K562 (cell line): ENCODE data around the gene CD46. TPM values are rescaled to one million over a fixed set of nuclear protein-coding genes. Genes with fewer than 3 reads are reported as not detected.

Experiments
- ADNP ChIP-seq: fragments of 200-800 bp; sonication (Bioruptor generic); IDR thresholded peaks from 2 replicates; pipeline ENCODE4 v1.6.1; 2016; ENCODE audit warnings: missing genetic modification characterization, missing compliant biosample characterization
- DIDO1 ChIP-seq: fragments of 450-650 bp; IDR thresholded peaks from 2 replicates; pipeline ENCODE4 v1.6.1; 2016; ENCODE audit warnings: low read depth, missing biosample characterization, missing genetic modification characterization
- EP400 ChIP-seq: fragments of 450-650 bp; IDR thresholded peaks from 2 replicates; pipeline ENCODE4 v1.6.1; 2017; ENCODE audit warnings: antibody characterized with exemption, mild to moderate bottlenecking, moderate library complexity
- NFRKB ChIP-seq: fragments of 450-650 bp; IDR thresholded peaks from 2 replicates; pipeline ENCODE4 v1.6.1; 2016; ENCODE audit warnings: low read depth
- POLR3G ChIP-seq: IDR thresholded peaks from 2 replicates; pipeline ENCODE4 v1.6.1; 2011; ENCODE audit not compliant: insufficient read length, insufficient replicate concordance; ENCODE audit errors: extremely low read depth
- RNF2 ChIP-seq: sonication (generic); IDR thresholded peaks from 2 replicates; pipeline ENCODE4 v1.6.1; 2016
- TRIM24 ChIP-seq, 2 experiments: fragments of 450-650 bp; IDR thresholded peaks; 2 replicates each; pipeline ENCODE4 v1.6.1; 2016
- ZC3H11A ChIP-seq: IDR thresholded peaks from 2 replicates; pipeline ENCODE4 v1.6.1; 2012; ENCODE audit warnings: low read depth, low read length, improper control_type of control experiment
- ZNF121 ChIP-seq: sonication (generic); formaldehyde crosslinking; conservative IDR thresholded peaks from 2 replicates; pipeline ENCODE4 v1.8.0; 2022; ENCODE audit warnings: missing genetic modification reagents
- ZNF584 ChIP-seq: fragments of 200-800 bp; sonication (Bioruptor generic); IDR thresholded peaks from 2 replicates; pipeline ENCODE4 v1.6.1; 2016; ENCODE audit warnings: low read depth, mild to moderate bottlenecking, missing genetic modification characterization, missing compliant biosample characterization
- ZNF785 ChIP-seq: fragments of 250-450 bp; sonication (Bioruptor Pico); IDR thresholded peaks from 2 replicates; pipeline ENCODE4 v1.4.0; 2020; ENCODE audit warnings: mild to moderate bottlenecking
- polyA plus RNA-seq, 8 experiments: library from polyadenylated mRNA; depleted of rRNA in 4 of 8; stranded (reverse) in 5 of 8; unstranded in 3 of 8; fragments of >200 nt; fragmentation: Nextera tagmentation in 2 of 8; fragmentation: Illumina TruSeq in 1 of 8; extraction: Ambion mirVana in 2 of 8; extraction: Trizol in 1 of 8; gene quantifications; 2 replicates each; pipeline versions ENCODE4 v1.2.1 to v1.2.3, GENCODE V29; 2011 to 2014; ENCODE audit warnings: inconsistent platforms in 1 of 8, missing spikeins in 1 of 8
- total RNA-seq, 7 experiments: library from RNA; depleted of rRNA in 6 of 7; stranded (reverse); fragments of >200 nt in 6 of 7; fragmentation: Illumina TruSeq in 2 of 7; extraction: Trizol in 2 of 7; gene quantifications; 2 replicates each; pipeline versions ENCODE4 v1.2.1 to v1.2.3, GENCODE V29; 2011 to 2021; ENCODE audit warnings: low replicate concordance in 1 of 7
- TF ChIP-seq, protein P1 (sequence below), 2 experiments: IDR thresholded peaks in 1 of 2; conservative IDR thresholded peaks in 1 of 2; 2 replicates each; pipeline ENCODE4 v1.6.1; 2016; ENCODE audit warnings: low read depth in 2 of 2, mild to moderate bottlenecking in 1 of 2, missing compliant biosample characterization in 1 of 2, missing genetic modification characterization in 1 of 2, moderate library complexity in 1 of 2
- TF ChIP-seq, protein P2 (sequence below): fragments of 250-450 bp; sonication (Bioruptor Pico); IDR thresholded peaks from 2 replicates; pipeline ENCODE4 v1.4.0; 2020
- TF ChIP-seq, protein P3 (sequence below): fragments of 250-450 bp; sonication (Bioruptor Pico); IDR thresholded peaks from 2 replicates; pipeline ENCODE4 v1.8.0; 2022; ENCODE audit warnings: moderate library complexity, mild to moderate bottlenecking, inconsistent platforms
- TF ChIP-seq, protein P4 (sequence below): fragments of 450-650 bp; formaldehyde crosslinking; IDR thresholded peaks from 2 replicates; pipeline ENCODE4 v1.4.0; 2020; ENCODE audit warnings: mild to moderate bottlenecking, mixed read lengths

CD46 gene
- total and polyA plus RNA-seq, 9 of the 15 experiments (the other 6 are each of a cell fraction or from before 2014, with no cell fraction given) = 87.9 to 374 (median 156) TPM

DNA sequence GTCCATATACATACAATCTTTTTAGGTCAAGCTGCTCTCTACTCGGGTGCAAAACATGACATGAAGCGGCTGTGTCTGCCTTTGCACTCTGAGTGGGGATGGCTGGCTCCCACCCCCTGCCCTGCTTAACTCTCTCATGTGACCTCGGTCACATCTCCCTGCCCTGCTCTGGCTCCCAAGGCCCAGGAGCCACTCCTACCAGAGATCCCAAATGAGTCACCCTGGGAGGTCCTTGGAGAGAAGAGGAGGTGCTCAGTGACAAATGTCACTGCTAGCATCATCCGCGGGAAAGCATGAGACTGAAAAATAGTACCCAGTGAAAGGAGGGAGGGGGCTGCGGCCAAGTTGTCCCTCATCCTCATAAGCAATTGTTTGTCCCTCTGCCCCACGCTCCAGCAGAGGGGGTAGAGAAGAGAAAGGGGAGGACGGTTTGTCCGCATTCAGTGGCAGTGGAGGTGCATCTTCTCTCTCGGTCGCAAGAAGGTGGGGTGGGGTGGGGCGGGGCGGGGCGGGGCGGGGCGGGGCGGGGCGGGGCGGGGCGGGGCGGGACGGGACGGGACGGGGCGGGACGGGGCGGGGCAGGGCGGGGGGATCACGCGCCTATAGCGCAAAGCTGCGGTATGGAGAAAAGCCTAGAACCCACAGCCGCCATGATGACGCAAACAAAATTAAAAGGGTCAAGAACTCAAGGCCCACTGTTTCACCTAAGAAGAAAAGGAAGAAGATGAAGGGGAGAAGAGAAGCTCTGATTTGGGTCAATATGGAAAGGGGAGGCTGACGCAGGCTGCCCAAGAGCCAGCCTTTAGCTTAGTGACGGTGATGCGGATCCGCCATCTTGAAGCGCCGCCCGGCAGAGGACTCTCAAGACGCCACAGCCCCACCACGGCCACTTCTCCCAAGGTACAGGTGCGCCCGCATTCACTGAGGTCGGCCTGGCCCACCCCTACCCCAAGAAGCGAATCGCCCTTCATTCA lies 66.2 kb downstream of the CD46 start (continued):
- TF ChIP-seq NFRKB (peak; percentile 92), RNF2 (no peak), TRIM24 (IDR thresholded peaks at IDR 0.05) (no peak), ZNF785 (CRISPR knock-in tag) (no peak), EP400 (peak; percentile 54; the same call in 1 of the 2 replicates), ZNF584 (CRISPR knock-in tag) (no peak), POLR3G (no peak), ZNF121 (no peak), DIDO1 (tag) (0 out of 2 replicates have a peak, but pooled peaks have one; percentile 13), ZC3H11A (no peak), ADNP (tag) (no peak)
- TF ChIP-seq, protein P1, sequence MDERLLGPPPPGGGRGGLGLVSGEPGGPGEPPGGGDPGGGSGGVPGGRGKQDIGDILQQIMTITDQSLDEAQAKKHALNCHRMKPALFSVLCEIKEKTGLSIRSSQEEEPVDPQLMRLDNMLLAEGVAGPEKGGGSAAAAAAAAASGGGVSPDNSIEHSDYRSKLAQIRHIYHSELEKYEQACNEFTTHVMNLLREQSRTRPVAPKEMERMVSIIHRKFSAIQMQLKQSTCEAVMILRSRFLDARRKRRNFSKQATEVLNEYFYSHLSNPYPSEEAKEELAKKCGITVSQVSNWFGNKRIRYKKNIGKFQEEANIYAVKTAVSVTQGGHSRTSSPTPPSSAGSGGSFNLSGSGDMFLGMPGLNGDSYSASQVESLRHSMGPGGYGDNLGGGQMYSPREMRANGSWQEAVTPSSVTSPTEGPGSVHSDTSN (CRISPR knock-in tag; IDR thresholded peaks at IDR 0.05; ENCODE audit: low read depth) = no peak
- TF ChIP-seq, protein P1 (tag; conservative IDR thresholded peaks at IDR 0.05; ENCODE audit: low read depth) = peak; percentile 38; the same call in 1 of the 2 replicates
- TF ChIP-seq, protein P2, sequence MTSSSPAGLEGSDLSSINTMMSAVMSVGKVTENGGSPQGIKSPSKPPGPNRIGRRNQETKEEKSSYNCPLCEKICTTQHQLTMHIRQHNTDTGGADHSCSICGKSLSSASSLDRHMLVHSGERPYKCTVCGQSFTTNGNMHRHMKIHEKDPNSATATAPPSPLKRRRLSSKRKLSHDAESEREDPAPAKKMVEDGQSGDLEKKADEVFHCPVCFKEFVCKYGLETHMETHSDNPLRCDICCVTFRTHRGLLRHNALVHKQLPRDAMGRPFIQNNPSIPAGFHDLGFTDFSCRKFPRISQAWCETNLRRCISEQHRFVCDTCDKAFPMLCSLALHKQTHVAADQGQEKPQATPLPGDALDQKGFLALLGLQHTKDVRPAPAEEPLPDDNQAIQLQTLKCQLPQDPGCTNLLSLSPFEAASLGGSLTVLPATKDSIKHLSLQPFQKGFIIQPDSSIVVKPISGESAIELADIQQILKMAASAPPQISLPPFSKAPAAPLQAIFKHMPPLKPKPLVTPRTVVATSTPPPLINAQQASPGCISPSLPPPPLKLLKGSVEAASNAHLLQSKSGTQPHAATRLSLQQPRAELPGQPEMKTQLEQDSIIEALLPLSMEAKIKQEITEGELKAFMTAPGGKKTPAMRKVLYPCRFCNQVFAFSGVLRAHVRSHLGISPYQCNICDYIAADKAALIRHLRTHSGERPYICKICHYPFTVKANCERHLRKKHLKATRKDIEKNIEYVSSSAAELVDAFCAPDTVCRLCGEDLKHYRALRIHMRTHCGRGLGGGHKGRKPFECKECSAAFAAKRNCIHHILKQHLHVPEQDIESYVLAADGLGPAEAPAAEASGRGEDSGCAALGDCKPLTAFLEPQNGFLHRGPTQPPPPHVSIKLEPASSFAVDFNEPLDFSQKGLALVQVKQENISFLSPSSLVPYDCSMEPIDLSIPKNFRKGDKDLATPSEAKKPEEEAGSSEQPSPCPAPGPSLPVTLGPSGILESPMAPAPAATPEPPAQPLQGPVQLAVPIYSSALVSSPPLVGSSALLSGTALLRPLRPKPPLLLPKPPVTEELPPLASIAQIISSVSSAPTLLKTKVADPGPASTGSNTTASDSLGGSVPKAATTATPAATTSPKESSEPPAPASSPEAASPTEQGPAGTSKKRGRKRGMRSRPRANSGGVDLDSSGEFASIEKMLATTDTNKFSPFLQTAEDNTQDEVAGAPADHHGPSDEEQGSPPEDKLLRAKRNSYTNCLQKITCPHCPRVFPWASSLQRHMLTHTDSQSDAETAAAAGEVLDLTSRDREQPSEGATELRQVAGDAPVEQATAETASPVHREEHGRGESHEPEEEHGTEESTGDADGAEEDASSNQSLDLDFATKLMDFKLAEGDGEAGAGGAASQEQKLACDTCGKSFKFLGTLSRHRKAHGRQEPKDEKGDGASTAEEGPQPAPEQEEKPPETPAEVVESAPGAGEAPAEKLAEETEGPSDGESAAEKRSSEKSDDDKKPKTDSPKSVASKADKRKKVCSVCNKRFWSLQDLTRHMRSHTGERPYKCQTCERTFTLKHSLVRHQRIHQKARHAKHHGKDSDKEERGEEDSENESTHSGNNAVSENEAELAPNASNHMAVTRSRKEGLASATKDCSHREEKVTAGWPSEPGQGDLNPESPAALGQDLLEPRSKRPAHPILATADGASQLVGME (CRISPR knock-in tag) = peak; percentile 85; the same call in 1 of the 2 replicates
- TF ChIP-seq, protein P3, sequence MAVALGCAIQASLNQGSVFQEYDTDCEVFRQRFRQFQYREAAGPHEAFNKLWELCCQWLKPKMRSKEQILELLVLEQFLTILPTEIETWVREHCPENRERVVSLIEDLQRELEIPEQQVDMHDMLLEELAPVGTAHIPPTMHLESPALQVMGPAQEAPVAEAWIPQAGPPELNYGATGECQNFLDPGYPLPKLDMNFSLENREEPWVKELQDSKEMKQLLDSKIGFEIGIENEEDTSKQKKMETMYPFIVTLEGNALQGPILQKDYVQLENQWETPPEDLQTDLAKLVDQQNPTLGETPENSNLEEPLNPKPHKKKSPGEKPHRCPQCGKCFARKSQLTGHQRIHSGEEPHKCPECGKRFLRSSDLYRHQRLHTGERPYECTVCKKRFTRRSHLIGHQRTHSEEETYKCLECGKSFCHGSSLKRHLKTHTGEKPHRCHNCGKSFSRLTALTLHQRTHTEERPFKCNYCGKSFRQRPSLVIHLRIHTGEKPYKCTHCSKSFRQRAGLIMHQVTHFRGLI (CRISPR knock-in tag) = peak; percentile 71; the same call in 1 of the 2 replicates
- TF ChIP-seq, protein P4, sequence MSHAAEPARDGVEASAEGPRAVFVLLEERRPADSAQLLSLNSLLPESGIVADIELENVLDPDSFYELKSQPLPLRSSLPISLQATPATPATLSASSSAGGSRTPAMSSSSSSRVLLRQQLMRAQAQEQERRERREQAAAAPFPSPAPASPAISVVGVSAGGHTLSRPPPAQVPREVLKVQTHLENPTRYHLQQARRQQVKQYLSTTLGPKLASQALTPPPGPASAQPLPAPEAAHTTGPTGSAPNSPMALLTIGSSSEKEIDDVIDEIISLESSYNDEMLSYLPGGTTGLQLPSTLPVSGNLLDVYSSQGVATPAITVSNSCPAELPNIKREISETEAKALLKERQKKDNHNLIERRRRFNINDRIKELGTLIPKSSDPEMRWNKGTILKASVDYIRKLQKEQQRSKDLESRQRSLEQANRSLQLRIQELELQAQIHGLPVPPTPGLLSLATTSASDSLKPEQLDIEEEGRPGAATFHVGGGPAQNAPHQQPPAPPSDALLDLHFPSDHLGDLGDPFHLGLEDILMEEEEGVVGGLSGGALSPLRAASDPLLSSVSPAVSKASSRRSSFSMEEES = peak; percentile 12; the same call in 1 of the 2 replicates
